Hepatic stellate cell (primary cell): ENCODE measurements around the gene GP1BB.
"Not testable (repeated sequence)": the region's sequence is repeated elsewhere in the genome, so short reads cannot be mapped to it uniquely, and the experiment has no call there.

Source experiments
- DNase-seq: peaks from one replicate; pipeline ENCODE4 v3.0.0; 2011; ENCODE audit warnings: low spot score

GP1BB gene

GRCh38 chr22:19693981-19694670, 29.2 kb upstream of the GP1BB start:
- DNase-seq = no peak

GRCh38 chr22:19694696-19695095, 28.6 kb upstream of the GP1BB start:
- DNase-seq = no peak

GRCh38 chr22:19696504-19697276, 26.6 kb upstream of the GP1BB start:
- no peak for DNase-seq

- DNase-seq = not testable (repeated sequence)
Measured at GRCh38 chr22:19697871-19698270, 25.5 kb upstream of the GP1BB start.

GRCh38 chr22:19700790-19701419, 22.4 kb upstream of the GP1BB start:
- no peak for DNase-seq

- no peak for DNase-seq
Measured at GRCh38 chr22:19701420-19702145, 21.8 kb upstream of the GP1BB start.

GRCh38 chr22:19703869-19704268, 19.5 kb upstream of the GP1BB start:
- no peak for DNase-seq

- no peak for DNase-seq
Measured at GRCh38 chr22:19704355-19705015, 18.9 kb upstream of the GP1BB start.

GRCh38 chr22:19705181-19705934, 18.0 kb upstream of the GP1BB start:
- DNase-seq = no peak

- DNase-seq = no peak
Measured at GRCh38 chr22:19706661-19707151, 16.6 kb upstream of the GP1BB start.

- no peak for DNase-seq
Measured at GRCh38 chr22:19707347-19708290, 15.7 kb upstream of the GP1BB start.

GRCh38 chr22:19708321-19709011, 14.9 kb upstream of the GP1BB start:
- DNase-seq = no peak

- DNase-seq = no peak
Measured at GRCh38 chr22:19709063-19709769, 14.1 kb upstream of the GP1BB start.

GRCh38 chr22:19710020-19710768, 13.1 kb upstream of the GP1BB start:
- DNase-seq = no peak

- no peak for DNase-seq
Measured at GRCh38 chr22:19710769-19711106, 12.6 kb upstream of the GP1BB start.

GRCh38 chr22:19713245-19713644, 10.1 kb upstream of the GP1BB start:
- DNase-seq = no peak

GRCh38 chr22:19713650-19714311, 9.6 kb upstream of the GP1BB start:
- DNase-seq = peak; percentile 37
